Loucy (cell line): ENCODE data around the gene SPATC1L.

ENCODE experiments used
- EZH2phosphoT487 ChIP-seq: fragments of 200-600 bp; IDR thresholded peaks from 2 replicates; pipeline ENCODE4 v1.6.1; 2018; ENCODE audit warnings: antibody characterized with exemption, mild to moderate bottlenecking, moderate library complexity, borderline replicate concordance
- TF ChIP-seq, protein P1 (sequence below): fragments of 200-600 bp; sonication (generic); conservative IDR thresholded peaks from 2 replicates; pipeline ENCODE4 v1.5.1; 2014; ENCODE audit warnings: mild to moderate bottlenecking, antibody characterized with exemption, low read length

DNA sequence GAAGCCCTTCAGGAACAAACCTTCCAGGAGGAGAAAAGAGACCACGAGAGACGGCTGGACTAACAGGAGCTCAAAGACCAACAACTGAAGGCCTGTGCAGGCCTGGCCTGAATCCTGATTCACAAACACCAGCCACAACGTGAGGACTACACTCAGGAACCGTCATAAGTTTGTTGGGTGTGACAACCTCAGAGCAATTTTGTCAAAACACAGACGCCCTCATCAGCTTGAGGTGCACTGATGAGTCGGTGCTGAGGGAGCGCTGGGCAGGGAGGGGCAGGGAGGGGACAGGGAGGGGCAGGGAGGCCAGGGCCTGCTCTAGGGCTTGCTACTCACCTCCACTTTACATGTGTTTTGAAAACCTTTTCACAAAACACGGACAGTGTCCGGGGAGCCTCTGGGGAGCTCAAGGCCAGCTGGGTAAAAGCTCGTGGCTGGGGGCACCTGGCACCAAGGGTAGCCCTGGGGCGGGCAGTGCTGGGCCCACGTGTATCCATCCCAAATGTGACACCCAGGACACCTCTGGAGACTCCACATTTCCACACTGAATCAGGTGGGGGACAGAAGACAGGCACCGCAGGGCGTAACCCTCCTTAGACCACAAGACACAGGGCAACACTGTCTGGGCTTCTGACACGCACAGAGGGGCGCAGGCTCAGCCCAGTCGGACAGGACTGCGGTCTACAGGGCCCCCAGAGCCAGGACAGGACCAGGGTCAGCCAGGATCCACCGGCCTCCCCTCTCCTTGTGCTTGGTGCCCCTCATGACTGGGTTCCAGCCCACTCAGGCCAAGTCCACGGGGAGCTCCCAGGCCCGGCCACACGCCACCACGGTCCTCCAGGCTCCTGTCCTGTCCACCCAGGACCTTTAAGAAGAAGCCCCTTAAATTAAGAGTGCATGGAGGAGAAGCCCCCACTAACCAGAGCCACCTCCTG lies 27.8 kb upstream of the SPATC1L start:
- TF ChIP-seq, protein P1, sequence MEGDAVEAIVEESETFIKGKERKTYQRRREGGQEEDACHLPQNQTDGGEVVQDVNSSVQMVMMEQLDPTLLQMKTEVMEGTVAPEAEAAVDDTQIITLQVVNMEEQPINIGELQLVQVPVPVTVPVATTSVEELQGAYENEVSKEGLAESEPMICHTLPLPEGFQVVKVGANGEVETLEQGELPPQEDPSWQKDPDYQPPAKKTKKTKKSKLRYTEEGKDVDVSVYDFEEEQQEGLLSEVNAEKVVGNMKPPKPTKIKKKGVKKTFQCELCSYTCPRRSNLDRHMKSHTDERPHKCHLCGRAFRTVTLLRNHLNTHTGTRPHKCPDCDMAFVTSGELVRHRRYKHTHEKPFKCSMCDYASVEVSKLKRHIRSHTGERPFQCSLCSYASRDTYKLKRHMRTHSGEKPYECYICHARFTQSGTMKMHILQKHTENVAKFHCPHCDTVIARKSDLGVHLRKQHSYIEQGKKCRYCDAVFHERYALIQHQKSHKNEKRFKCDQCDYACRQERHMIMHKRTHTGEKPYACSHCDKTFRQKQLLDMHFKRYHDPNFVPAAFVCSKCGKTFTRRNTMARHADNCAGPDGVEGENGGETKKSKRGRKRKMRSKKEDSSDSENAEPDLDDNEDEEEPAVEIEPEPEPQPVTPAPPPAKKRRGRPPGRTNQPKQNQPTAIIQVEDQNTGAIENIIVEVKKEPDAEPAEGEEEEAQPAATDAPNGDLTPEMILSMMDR = no peak
- TF ChIP-seq EZH2phosphoT487 = no peak
